WTC11 (cell line): ENCODE measurements around the gene PLLP. TPM values are rescaled to one million over a fixed set of nuclear protein-coding genes. Genes with fewer than 3 reads are reported as not detected.

Experiments used
- AFF4 ChIP-seq: sonication (generic); formaldehyde crosslinking; IDR thresholded peaks from 2 replicates; pipeline ENCODE4 v1.8.1; 2023; ENCODE audit warnings: mild to moderate bottlenecking, missing genetic modification reagents, borderline replicate concordance
- CBFB ChIP-seq: sonication (generic); formaldehyde crosslinking; IDR thresholded peaks from 2 replicates; pipeline ENCODE4 v1.8.1; 2022; ENCODE audit warnings: mild to moderate bottlenecking, low read depth, missing genetic modification reagents
- CDX4 ChIP-seq: fragments of 250-450 bp; sonication (Bioruptor Pico); IDR thresholded peaks from 2 replicates; pipeline ENCODE4 v1.9.0; 2021; ENCODE audit warnings: moderate library complexity, mild to moderate bottlenecking, inconsistent platforms, borderline replicate concordance
- ETV6 ChIP-seq: sonication (generic); formaldehyde crosslinking; IDR thresholded peaks from 2 replicates; pipeline ENCODE4 v1.8.1; 2022; ENCODE audit warnings: mild to moderate bottlenecking, missing genetic modification reagents
- FOXP1 ChIP-seq: sonication (generic); formaldehyde crosslinking; IDR thresholded peaks from 2 replicates; pipeline ENCODE4 v1.8.0; 2022; ENCODE audit warnings: missing genetic modification reagents, mild to moderate bottlenecking, moderate library complexity, borderline replicate concordance
- GABPB1 ChIP-seq: sonication (generic); formaldehyde crosslinking; IDR thresholded peaks from 2 replicates; pipeline ENCODE4 v1.8.1; 2023; ENCODE audit warnings: mild to moderate bottlenecking, missing genetic modification reagents
- JUN ChIP-seq: sonication (generic); formaldehyde crosslinking; IDR thresholded peaks from 2 replicates; pipeline ENCODE4 v1.8.0; 2023; ENCODE audit warnings: mild to moderate bottlenecking, missing genetic modification reagents
- MXD4 ChIP-seq: fragments of 250-450 bp; sonication (Bioruptor Pico); IDR thresholded peaks from 2 replicates; pipeline ENCODE4 v1.8.0; 2021; ENCODE audit warnings: mild to moderate bottlenecking, moderate library complexity, borderline replicate concordance
- NFATC4 ChIP-seq: fragments of 250-450 bp; sonication (Bioruptor Pico); IDR thresholded peaks from 2 replicates; pipeline ENCODE4 v1.9.0; 2021; ENCODE audit warnings: mild to moderate bottlenecking
- PRDM15 ChIP-seq: sonication (generic); formaldehyde crosslinking; IDR thresholded peaks from 2 replicates; pipeline ENCODE4 v1.8.0; 2022; ENCODE audit warnings: missing genetic modification reagents
- ZMAT4 ChIP-seq: fragments of 250-450 bp; sonication (Bioruptor Pico); IDR thresholded peaks from 2 replicates; pipeline ENCODE4 v1.9.0; 2021; ENCODE audit warnings: mild to moderate bottlenecking
- ZNF121 ChIP-seq: sonication (generic); formaldehyde crosslinking; IDR thresholded peaks from 2 replicates; pipeline ENCODE4 v1.8.0; 2023; ENCODE audit warnings: missing genetic modification reagents
- ZNF263 ChIP-seq: sonication (generic); formaldehyde crosslinking; IDR thresholded peaks from 2 replicates; pipeline ENCODE4 v1.8.1; 2022; ENCODE audit warnings: low read depth, mild to moderate bottlenecking, moderate library complexity, missing genetic modification reagents
- ZNF317 ChIP-seq: sonication (generic); formaldehyde crosslinking; IDR thresholded peaks from 2 replicates; pipeline ENCODE4 v1.8.1; 2023; ENCODE audit warnings: low read depth, mild to moderate bottlenecking, moderate library complexity, missing genetic modification reagents, borderline replicate concordance
- ZNF396 ChIP-seq: fragments of 250-450 bp; sonication (Bioruptor Pico); IDR thresholded peaks from 2 replicates; pipeline ENCODE4 v1.8.0; 2021; ENCODE audit warnings: mild to moderate bottlenecking, moderate library complexity, borderline replicate concordance
- ZNF425 ChIP-seq: fragments of 250-450 bp; sonication (Bioruptor Pico); conservative IDR thresholded peaks from 2 replicates; pipeline ENCODE4 v1.9.0; 2021; ENCODE audit warnings: mild to moderate bottlenecking
- ZNF671 ChIP-seq: fragments of 250-450 bp; sonication (Bioruptor Pico); IDR thresholded peaks from 2 replicates; pipeline ENCODE4 v1.8.0; 2021; ENCODE audit warnings: mild to moderate bottlenecking
- total RNA-seq: library from RNA; stranded (reverse); gene quantifications from 3 replicates; pipeline ENCODE4 v1.2.3, GENCODE V29; 2021
- TF ChIP-seq, protein P1 (sequence below): sonication (generic); formaldehyde crosslinking; IDR thresholded peaks from 2 replicates; pipeline ENCODE4 v1.8.1; 2023; ENCODE audit warnings: mild to moderate bottlenecking, missing genetic modification reagents, moderate library complexity
- TF ChIP-seq, protein P2 (sequence below): sonication (generic); formaldehyde crosslinking; IDR thresholded peaks from 2 replicates; pipeline ENCODE4 v1.8.0; 2022; ENCODE audit warnings: mild to moderate bottlenecking, missing genetic modification reagents
- TF ChIP-seq, protein P3 (sequence below): fragments of 250-450 bp; sonication (Bioruptor Pico); IDR thresholded peaks from 2 replicates; pipeline ENCODE4 v1.8.0; 2021; ENCODE audit warnings: mild to moderate bottlenecking

Gene PLLP
- total RNA-seq, 1 experiment from 2014 or later = 2.8 TPM

DNA sequence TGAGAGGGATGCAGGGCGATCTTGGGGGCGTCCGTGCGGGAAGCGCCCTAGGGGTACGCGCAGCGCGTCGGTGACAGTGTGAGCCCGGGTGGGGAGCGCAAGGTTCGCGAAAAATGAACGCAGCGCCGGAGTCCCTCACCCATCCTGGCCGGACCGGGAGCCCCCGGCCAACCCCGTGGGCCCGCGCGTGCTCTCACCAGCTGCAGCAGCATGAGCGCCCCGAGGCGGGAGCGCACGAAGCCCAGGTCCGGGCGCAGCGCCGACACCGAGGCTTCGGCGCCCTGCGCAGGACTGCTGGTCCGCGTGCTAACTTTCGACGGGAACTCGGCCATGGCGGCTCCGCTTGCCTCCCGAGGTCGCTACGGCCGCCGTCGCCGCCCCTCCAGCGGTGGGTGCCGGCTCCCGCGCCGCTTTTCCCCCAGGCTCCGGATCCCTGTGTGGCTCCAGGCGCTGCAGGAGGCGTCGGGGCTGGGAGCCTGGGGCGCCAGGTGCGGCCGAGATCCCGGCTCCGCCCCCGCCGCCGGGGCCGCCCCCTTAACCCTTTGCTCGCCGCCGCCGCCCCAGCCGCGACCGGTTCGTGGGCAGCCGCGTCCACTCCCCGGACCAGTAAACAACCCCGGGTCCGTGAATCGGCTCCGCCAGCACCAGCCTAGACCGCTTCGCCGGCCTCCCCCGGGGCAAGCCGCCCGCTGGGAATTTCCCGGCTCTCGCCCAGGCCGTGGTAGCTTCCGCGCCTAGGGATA, at the start of gene PLLP (continued):
- TF ChIP-seq ZNF425 (CRISPR knock-in tag) (no peak), MXD4 (CRISPR knock-in tag) (no peak), CBFB (peak; percentile 69; the same call in 1 of the 2 replicates), CDX4 (no peak), ZNF671 (CRISPR knock-in tag) (no peak), ZNF121 (CRISPR knock-in tag) (no peak), ZNF317 (0 out of 2 replicates have a peak, but pooled peaks have one; percentile 46), AFF4 (CRISPR knock-in tag) (peak; percentile 33; the same call in 1 of the 2 replicates), ZMAT4 (CRISPR knock-in tag) (no peak), JUN (peak; percentile 93; the same call in 1 of the 2 replicates), ZNF263 (CRISPR knock-in tag) (peak; percentile 63; the same call in 1 of the 2 replicates), ETV6 (CRISPR knock-in tag) (peak; percentile 94), NFATC4 (CRISPR knock-in tag) (no peak), FOXP1 (CRISPR knock-in tag) (peak; percentile 97), ZNF396 (CRISPR knock-in tag) (no peak), GABPB1 (CRISPR knock-in tag) (peak; percentile 64; the same call in 1 of the 2 replicates), PRDM15 (CRISPR knock-in tag) (peak; percentile 81)
- TF ChIP-seq, protein P1, sequence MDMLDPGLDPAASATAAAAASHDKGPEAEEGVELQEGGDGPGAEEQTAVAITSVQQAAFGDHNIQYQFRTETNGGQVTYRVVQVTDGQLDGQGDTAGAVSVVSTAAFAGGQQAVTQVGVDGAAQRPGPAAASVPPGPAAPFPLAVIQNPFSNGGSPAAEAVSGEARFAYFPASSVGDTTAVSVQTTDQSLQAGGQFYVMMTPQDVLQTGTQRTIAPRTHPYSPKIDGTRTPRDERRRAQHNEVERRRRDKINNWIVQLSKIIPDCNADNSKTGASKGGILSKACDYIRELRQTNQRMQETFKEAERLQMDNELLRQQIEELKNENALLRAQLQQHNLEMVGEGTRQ (CRISPR knock-in tag) = peak; percentile 34; the same call in 1 of the 2 replicates
- TF ChIP-seq, protein P2, sequence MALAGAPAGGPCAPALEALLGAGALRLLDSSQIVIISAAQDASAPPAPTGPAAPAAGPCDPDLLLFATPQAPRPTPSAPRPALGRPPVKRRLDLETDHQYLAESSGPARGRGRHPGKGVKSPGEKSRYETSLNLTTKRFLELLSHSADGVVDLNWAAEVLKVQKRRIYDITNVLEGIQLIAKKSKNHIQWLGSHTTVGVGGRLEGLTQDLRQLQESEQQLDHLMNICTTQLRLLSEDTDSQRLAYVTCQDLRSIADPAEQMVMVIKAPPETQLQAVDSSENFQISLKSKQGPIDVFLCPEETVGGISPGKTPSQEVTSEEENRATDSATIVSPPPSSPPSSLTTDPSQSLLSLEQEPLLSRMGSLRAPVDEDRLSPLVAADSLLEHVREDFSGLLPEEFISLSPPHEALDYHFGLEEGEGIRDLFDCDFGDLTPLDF = peak; percentile 79; the same call in 1 of the 2 replicates
- TF ChIP-seq, protein P3, sequence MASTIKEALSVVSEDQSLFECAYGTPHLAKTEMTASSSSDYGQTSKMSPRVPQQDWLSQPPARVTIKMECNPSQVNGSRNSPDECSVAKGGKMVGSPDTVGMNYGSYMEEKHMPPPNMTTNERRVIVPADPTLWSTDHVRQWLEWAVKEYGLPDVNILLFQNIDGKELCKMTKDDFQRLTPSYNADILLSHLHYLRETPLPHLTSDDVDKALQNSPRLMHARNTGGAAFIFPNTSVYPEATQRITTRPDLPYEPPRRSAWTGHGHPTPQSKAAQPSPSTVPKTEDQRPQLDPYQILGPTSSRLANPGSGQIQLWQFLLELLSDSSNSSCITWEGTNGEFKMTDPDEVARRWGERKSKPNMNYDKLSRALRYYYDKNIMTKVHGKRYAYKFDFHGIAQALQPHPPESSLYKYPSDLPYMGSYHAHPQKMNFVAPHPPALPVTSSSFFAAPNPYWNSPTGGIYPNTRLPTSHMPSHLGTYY (CRISPR knock-in tag) = no peak
